AG09319 (cell line): ENCODE data around the gene ARFGAP1.

ENCODE experiments used
- DNase-seq: peaks from one replicate; pipeline ENCODE4 v3.0.0-alpha.2; 2010; ENCODE audit warnings: low read depth; ENCODE audit errors: extremely low read depth
- CTCF ChIP-seq: IDR thresholded peaks from 2 replicates; pipeline ENCODE4 v1.5.1; 2011; ENCODE audit warnings: low read depth, mild to moderate bottlenecking, inconsistent platforms, low read length, moderate library complexity

ARFGAP1 gene

GRCh38 chr20:63289311-63290135 lies 16.9 kb downstream of the ARFGAP1 start:
- DNase-seq: no peak
- TF ChIP-seq CTCF: no peak

GRCh38 chr20:63290136-63290676 lies 17.6 kb downstream of the ARFGAP1 start:
- DNase-seq: no peak
- no peak for TF ChIP-seq CTCF

GRCh38 chr20:63290677-63291472 lies 18.3 kb downstream of the ARFGAP1 start:
- peak; percentile 63 for TF ChIP-seq CTCF
- DNase-seq: no peak

- no peak for DNase-seq
- no peak for TF ChIP-seq CTCF
Observed at GRCh38 chr20:63291811-63292210, 19.2 kb downstream of the ARFGAP1 start.

- no peak for TF ChIP-seq CTCF
- no peak for DNase-seq
Observed at GRCh38 chr20:63292292-63292701, 19.7 kb downstream of the ARFGAP1 start.

GRCh38 chr20:63292904-63293303 lies 20.3 kb downstream of the ARFGAP1 start, which contains the start of gene COL20A1:
Gene COL20A1 (plus strand): TSS chr20:63293186. CDS start chr20:63295108, 1,922 bp downstream.
- TF ChIP-seq CTCF: no peak
- no peak for DNase-seq

- DNase-seq: no peak
- TF ChIP-seq CTCF: no peak
Observed at GRCh38 chr20:63293456-63293855, 20.8 kb downstream of the ARFGAP1 start.
